HCT116 (cell line): ENCODE measurements around the gene SPAG6.

ENCODE experiments used
- CEBPB ChIP-seq: IDR thresholded peaks from 2 replicates; pipeline ENCODE4 v1.6.1; 2012; ENCODE audit warnings: low read depth
- CTCF ChIP-seq, 3 experiments: fragments of 200-600 bp in 1 of 3; sonication (generic) in 1 of 3; IDR thresholded peaks in 2 of 3; conservative IDR thresholded peaks in 1 of 3; 2 replicates each; pipeline ENCODE4 v1.5.1; 2012 to 2017; ENCODE audit warnings: low read depth in 2 of 3, low read length in 2 of 3, antibody characterized with exemption in 1 of 3, borderline replicate concordance in 1 of 3, control low read depth in 1 of 3, mild to moderate bottlenecking in 1 of 3, mixed read lengths in 1 of 3, mixed run types in 1 of 3, moderate library complexity in 1 of 3; ENCODE audit not compliant: insufficient read depth in 1 of 3
- POLR2A ChIP-seq: IDR thresholded peaks from 2 replicates; pipeline ENCODE4 v1.7.0; 2011; ENCODE audit warnings: borderline replicate concordance; ENCODE audit not compliant: insufficient read depth, insufficient read length; ENCODE audit errors: extremely low read depth
- POLR2AphosphoS5 ChIP-seq: IDR thresholded peaks from 2 replicates; pipeline ENCODE4 v1.6.1; 2011; ENCODE audit warnings: mild to moderate bottlenecking, low read depth, low read length, moderate library complexity
- SP1 ChIP-seq: IDR thresholded peaks from 2 replicates; pipeline ENCODE4 v1.6.1; 2012; ENCODE audit warnings: low read depth
- ZBTB33 ChIP-seq: IDR thresholded peaks from 2 replicates; pipeline ENCODE4 v1.6.1; 2011; ENCODE audit warnings: mild to moderate bottlenecking, low read length, moderate library complexity; ENCODE audit not compliant: insufficient replicate concordance; ENCODE audit errors: extremely low read depth

- no peak for TF ChIP-seq CTCF (IDR thresholded peaks at IDR 0.05 in 2 of 3, conservative IDR thresholded peaks at IDR 0.05 in 1 of 3; ENCODE audit: borderline replicate concordance in 1 of 3, insufficient read depth in 1 of 3, low read depth in 2 of 3, low read length in 2 of 3)
- no peak for TF ChIP-seq POLR2AphosphoS5
- TF ChIP-seq SP1: no peak
- no peak for TF ChIP-seq CEBPB
- no peak for TF ChIP-seq POLR2A
- no peak for TF ChIP-seq ZBTB33
These were observed 108.8 kb downstream of the SPAG6 start for GRCh38 chr10:22453948-22454591.
